Activated CD4-positive, alpha-beta T cell treated with anti-CD3 and anti-CD28 coated beads, Interleukin-2, amount 10 ng/mL, durations not matched to agents 7 days and 5 days (primary cell): ENCODE measurements around the gene RABGGTA. TPM values are rescaled to one million over a fixed set of nuclear protein-coding genes. Genes with fewer than 3 reads are reported as not detected.

ENCODE experiments used
- CTCF ChIA-PET: fragments of 350-600 bp; sonication (Branson Sonifier 250); formaldehyde crosslinking; loops from one replicate; lab custom pipeline; 2021; ENCODE audit warnings: antibody characterized with exemption; lab: Charles Lee
- POLR2A ChIA-PET: fragments of 350-600 bp; sonication (Branson Sonifier 250); formaldehyde crosslinking; loops from one replicate; lab custom pipeline; 2021; ENCODE audit warnings: antibody characterized with exemption; lab: Charles Lee
- DNase-seq: peaks from one replicate; pipeline ENCODE4 v3.0.0-alpha.2; 2020
- H3K27ac Mint-ChIP-seq: one replicate; pipeline ENCODE4 v1.8.0; 2021; ENCODE audit warnings: mild to moderate bottlenecking, moderate library complexity, mixed read lengths
- H3K27me3 Mint-ChIP-seq: one replicate; pipeline ENCODE4 v1.8.0; 2021; ENCODE audit warnings: mixed read lengths
- H3K36me3 Mint-ChIP-seq: one replicate; pipeline ENCODE4 v1.8.0; 2021; ENCODE audit warnings: low read depth, mixed read lengths
- H3K4me1 Mint-ChIP-seq: one replicate; pipeline ENCODE4 v1.8.0; 2021; ENCODE audit warnings: mixed read lengths
- H3K4me3 Mint-ChIP-seq: one replicate; pipeline ENCODE4 v1.8.0; 2021; ENCODE audit warnings: mild to moderate bottlenecking, moderate library complexity, mixed read lengths
- H3K9me3 Mint-ChIP-seq: one replicate; pipeline ENCODE4 v1.8.0; 2021; ENCODE audit warnings: mixed read lengths
- total RNA-seq, 2 experiments: library from RNA; stranded (reverse); gene quantifications; one replicate each; pipeline ENCODE4 v1.2.3, GENCODE V29; 2021

Gene RABGGTA
- total RNA-seq, 2 experiments from 2014 or later = 54.8 to 55.0 TPM

GRCh38 chr14:24310646-24311604 is 39.5 kb upstream of the RABGGTA start, which contains the start of gene LTB4R:
Gene LTB4R, plus strand, starts transcription at chr14:24311502. Its CDS starts 4,150 bp downstream, at chr14:24315652.
- DNase-seq = peak; percentile 62
- POLR2A ChIA-PET = interaction anchor here (0.7 to 1.4 kb wide), 2 partner anchors 11 to 69 kb away, joined by 3 to 4 read pairs; partner anchors contain the start of genes NOP9 and TINF2
- Mint-ChIP-seq H3K36me3 (peaks cover 60% of the 10 kb centered on the region), H3K4me3 (peak within 1 kb of the TSS; percentile 77), H3K4me1 (peaks cover 81% of the 10 kb centered on the region), H3K27me3 (no peaks in the 10 kb centered on the region), H3K9me3 (no peaks in the 10 kb centered on the region), H3K27ac (peak within 1 kb of the TSS; percentile 87)
- CTCF ChIA-PET = interaction anchor here (0.6 to 9.6 kb wide), 17 partner anchors 11 to 128 kb away, joined by 3 to 136 read pairs (median 5); partner anchors contain the start of genes CHMP4A, DHRS1, MDP1 and NOP9

- no peaks in the 10 kb centered on the region for H3K27me3 Mint-ChIP-seq
- H3K27ac Mint-ChIP-seq = peak overlapping the region; percentile 73
- peaks cover 75% of the 10 kb centered on the region for H3K4me1 Mint-ChIP-seq
- H3K36me3 Mint-ChIP-seq = peaks cover 63% of the 10 kb centered on the region
- ChIA-PET POLR2A (interaction anchor here (0.7 kb wide), 1 partner anchor 10 kb away, joined by 4 read pairs; the partner anchor contains the start of gene NOP9), CTCF (interaction anchor here (0.7 to 9.6 kb wide), 14 partner anchors 8 to 127 kb away, joined by 3 to 136 read pairs (median 6); partner anchors contain the start of genes CHMP4A, DHRS1, NOP9 and TINF2)
- no peak for DNase-seq
- H3K9me3 Mint-ChIP-seq = no peaks in the 10 kb centered on the region
- peak overlapping the region; percentile 77 for H3K4me3 Mint-ChIP-seq
Observed at GRCh38 chr14:24310265-24310645, 38.9 kb upstream of the RABGGTA start.

GRCh38 chr14:24309538-24310264 is 38.3 kb upstream of the RABGGTA start, which contains the start of gene LTB4R2:
Gene LTB4R2, plus strand, starts transcription at chr14:24310140. Its CDS starts 525 bp downstream, at chr14:24310665.
- peak within 1 kb of the TSS; percentile 77 for H3K4me3 Mint-ChIP-seq
- ChIA-PET CTCF (interaction anchor here (0.7 to 9.6 kb wide), 20 partner anchors 9 to 149 kb away, joined by 3 to 136 read pairs (median 6); partner anchors contain the start of genes CHMP4A, DHRS1, IRF9 and MDP1), POLR2A (interaction anchor here (0.7 kb wide), 1 partner anchor 9 kb away, joined by 4 read pairs; the partner anchor contains the start of gene NOP9)
- H3K27me3 Mint-ChIP-seq = no peaks in the 10 kb centered on the region
- no peaks in the 10 kb centered on the region for H3K9me3 Mint-ChIP-seq
- H3K27ac Mint-ChIP-seq = peak within 1 kb of the TSS; percentile 87
- peaks cover 66% of the 10 kb centered on the region for H3K36me3 Mint-ChIP-seq
- peaks cover 70% of the 10 kb centered on the region for H3K4me1 Mint-ChIP-seq
- DNase-seq = no peak

DNA sequence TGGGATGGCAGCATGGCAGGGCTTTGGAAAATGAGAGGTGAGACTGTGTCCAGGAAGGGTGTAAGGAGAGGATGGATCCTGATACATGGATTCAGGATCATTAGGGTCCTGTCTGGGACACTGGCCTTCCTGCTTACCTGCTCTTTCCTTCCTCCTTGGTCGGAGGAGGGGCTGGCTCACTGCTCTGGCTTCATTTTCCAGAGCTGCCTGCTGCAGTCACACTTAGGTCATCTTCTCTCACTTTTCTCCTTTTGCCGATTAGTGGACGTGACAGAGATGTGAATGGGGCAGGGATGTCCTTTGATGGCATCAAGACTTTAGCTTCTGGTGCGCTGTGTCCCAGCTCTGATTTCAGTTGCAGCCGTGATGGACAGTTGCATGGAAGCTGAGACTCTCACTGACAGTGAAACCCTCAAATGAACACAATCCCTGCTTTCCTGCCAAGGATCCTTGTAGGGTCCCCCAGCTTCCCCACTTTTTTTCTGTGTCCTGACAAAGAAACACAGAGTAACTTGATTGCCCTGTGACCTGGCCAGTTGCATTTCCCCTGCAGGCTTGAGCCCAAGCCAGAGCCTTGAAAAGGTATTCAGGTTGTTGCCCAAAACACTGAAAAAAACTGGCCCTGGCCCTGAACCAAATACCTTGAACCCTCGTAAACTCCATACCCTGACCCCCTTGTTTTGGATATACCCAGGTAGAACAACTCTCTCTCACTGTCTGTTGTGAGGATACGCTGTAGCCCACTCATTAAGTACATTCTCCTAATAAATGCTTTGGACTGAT is 37.1 kb upstream of the RABGGTA start:
- POLR2A ChIA-PET = interaction anchor here (1.3 kb wide), 1 partner anchor 113 kb away, joined by 3 read pairs; the partner anchor contains the start of gene TM9SF1
- no peaks in the 10 kb centered on the region for H3K27me3 Mint-ChIP-seq
- H3K27ac Mint-ChIP-seq = no peak overlapping the region
- no peak for DNase-seq
- H3K36me3 Mint-ChIP-seq = peaks cover 68% of the 10 kb centered on the region
- CTCF ChIA-PET = interaction anchor here (0.8 to 9.6 kb wide), 28 partner anchors 8 to 165 kb away, joined by 3 to 136 read pairs (median 6); partner anchors contain the start of genes CHMP4A, DHRS1, IRF9 and MDP1
- H3K4me3 Mint-ChIP-seq = no peak overlapping the region
- peaks cover 58% of the 10 kb centered on the region for H3K4me1 Mint-ChIP-seq
- no peaks in the 10 kb centered on the region for H3K9me3 Mint-ChIP-seq

DNA sequence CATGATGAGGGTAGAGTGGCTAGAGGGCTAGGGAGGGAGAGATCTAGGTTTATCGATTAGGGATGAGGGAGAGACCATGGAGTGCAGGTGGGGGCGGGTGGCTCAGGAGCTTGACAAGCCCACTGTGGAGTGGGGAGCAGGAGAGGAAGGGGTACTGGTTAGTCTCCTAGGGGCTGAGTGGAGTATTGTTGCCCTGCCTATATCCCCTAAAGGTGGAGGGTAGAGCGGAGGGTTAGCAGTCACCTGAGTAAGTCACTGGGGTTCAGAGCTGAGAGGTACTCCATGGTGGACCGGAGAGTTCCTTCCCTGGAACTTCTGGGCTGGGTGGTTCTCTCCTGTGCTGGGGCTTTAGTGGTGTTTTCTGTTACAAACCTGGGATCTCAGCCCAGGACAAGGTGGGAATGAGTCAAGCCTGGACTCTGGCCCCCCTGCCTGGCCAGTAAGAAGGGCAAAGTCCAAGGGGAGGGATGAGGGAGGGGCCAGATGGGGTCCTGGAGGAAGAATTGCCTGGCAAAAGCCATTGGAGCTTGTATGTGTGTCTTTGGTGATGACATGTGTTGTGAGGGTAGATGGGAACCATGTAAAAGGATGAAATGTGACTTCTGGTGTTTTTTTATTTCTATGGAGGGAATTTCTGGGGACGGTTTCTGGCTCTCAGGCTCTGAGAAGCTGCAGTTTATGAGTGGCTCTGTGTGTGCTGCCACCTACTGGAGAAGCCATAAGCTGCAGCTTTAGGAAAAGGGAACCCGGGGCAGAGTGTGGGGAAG is 36.4 kb upstream of the RABGGTA start, which contains the start of gene CIDEB:
TSS of gene CIDEB (minus strand) at position 403 of the 767 bp plus-strand sequence. CDS start at position 284, 119 bp downstream.
- Mint-ChIP-seq H3K27me3 (no peaks in the 10 kb centered on the region), H3K36me3 (peaks cover 71% of the 10 kb centered on the region), H3K9me3 (no peaks in the 10 kb centered on the region), H3K4me1 (peaks cover 50% of the 10 kb centered on the region), H3K27ac (peak within 1 kb of the TSS; percentile 48), H3K4me3 (no peak within 1 kb of the TSS)
- DNase-seq = peak; percentile 71
- ChIA-PET POLR2A (interaction anchor here (0.5 to 1.3 kb wide), 2 partner anchors 60 to 112 kb away, joined by 3 read pairs; partner anchors contain the start of gene TM9SF1), CTCF (interaction anchor here (0.8 to 9.6 kb wide), 29 partner anchors 8 to 164 kb away, joined by 3 to 136 read pairs (median 6); partner anchors contain the start of genes CHMP4A, DHRS1, IRF9 and MDP1)

DNA sequence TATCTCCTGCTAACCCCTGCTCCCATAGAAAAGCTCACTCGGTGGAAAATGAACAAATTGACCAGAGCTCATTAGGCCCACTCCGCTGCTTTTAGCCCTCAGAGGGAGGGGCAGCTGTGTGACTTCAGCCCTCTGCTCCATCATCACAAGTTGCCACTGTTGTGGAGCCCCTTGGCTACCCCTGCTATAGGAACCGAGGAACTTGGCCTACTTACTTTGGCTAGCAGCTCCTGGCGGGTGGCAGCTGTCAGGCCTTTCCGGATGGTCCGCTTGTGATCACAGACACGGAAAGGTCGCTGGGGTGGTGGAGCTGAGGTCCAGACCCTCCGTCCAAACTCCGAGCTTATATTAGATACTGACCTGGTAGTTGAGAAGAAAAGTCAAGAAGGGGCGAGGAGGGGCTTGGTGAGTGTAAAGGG is 35.8 kb upstream of the RABGGTA start:
- Mint-ChIP-seq H3K9me3 (no peaks in the 10 kb centered on the region), H3K4me1 (peaks cover 46% of the 10 kb centered on the region), H3K27me3 (no peaks in the 10 kb centered on the region), H3K4me3 (no peak overlapping the region), H3K27ac (no peak overlapping the region), H3K36me3 (peaks cover 73% of the 10 kb centered on the region)
- POLR2A ChIA-PET = interaction anchor here (1.3 kb wide), 1 partner anchor 112 kb away, joined by 3 read pairs; the partner anchor contains the start of gene TM9SF1
- CTCF ChIA-PET = interaction anchor here (0.5 to 9.6 kb wide), 18 partner anchors 7 to 185 kb away, joined by 3 to 136 read pairs (median 12); partner anchors contain the start of genes DHRS1, IRF9, MDP1 and NOP9
- DNase-seq = no peak

- ChIA-PET CTCF (interaction anchor here (1.3 to 8.7 kb wide), 4 partner anchors 7 to 62 kb away, joined by 3 to 111 read pairs (median 40); partner anchors contain the start of genes CIDEB, LTB4R, LTB4R2 and TINF2), POLR2A (interaction anchor here (0.5 kb wide), 1 partner anchor 73 kb away, joined by 6 read pairs; no protein-coding TSS in a partner anchor)
- Mint-ChIP-seq H3K27ac (no peak overlapping the region), H3K9me3 (no peaks in the 10 kb centered on the region), H3K4me1 (peaks cover 43% of the 10 kb centered on the region), H3K36me3 (peaks cover 75% of the 10 kb centered on the region), H3K27me3 (no peaks in the 10 kb centered on the region), H3K4me3 (no peak overlapping the region)
- no peak for DNase-seq
Observed at GRCh38 chr14:24304019-24304387, 32.6 kb upstream of the RABGGTA start.

DNA sequence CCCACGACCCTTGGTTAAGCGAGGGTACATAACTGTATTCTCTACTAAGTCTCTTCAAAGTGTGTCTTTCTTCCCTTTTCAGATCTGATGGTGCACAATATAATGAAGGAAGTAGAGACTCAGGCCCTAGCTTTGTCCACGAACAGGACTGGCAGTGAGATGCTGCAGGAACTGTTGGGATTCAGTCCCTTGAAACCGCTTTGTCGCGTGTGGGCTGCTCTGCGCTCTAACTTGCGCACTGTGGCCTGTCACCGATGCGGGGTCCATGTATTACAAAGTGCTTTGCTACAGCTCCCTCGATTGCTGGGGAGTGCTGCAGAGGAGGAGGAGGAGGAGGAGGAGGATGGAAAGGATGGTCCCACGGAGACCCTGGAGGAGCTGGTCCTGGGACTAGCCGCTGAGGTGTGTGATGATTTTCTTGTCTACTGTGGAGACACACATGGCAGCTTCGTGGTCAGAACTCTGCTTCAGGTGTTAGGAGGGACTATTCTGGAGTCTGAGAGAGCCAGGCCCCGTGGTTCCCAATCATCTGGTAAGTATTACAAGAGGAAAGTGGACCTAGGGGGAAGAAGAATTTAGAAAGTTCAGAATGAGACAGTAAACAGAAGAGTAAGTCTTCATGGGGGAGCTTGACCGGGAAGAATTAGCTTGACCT is 29.1 kb upstream of the RABGGTA start:
- POLR2A ChIA-PET = interaction anchor here (1.3 to 1.6 kb wide), 2 partner anchors 10 to 59 kb away, joined by 4 to 5 read pairs; partner anchors contain the start of gene TINF2
- Mint-ChIP-seq H3K36me3 (peaks cover 54% of the 10 kb centered on the region), H3K4me1 (peaks cover 53% of the 10 kb centered on the region)

GRCh38 chr14:24299255-24300191 is 28.1 kb upstream of the RABGGTA start, which contains the start of the genes DHRS1 and NOP9:
Gene DHRS1, minus strand, starts transcription at chr14:24299780. Its CDS starts 674 bp downstream, at chr14:24299106.
Gene NOP9, plus strand, starts transcription at chr14:24299850. Its CDS starts 105 bp downstream, at chr14:24299955.
- Mint-ChIP-seq H3K36me3 (peaks cover 45% of the 10 kb centered on the region), H3K4me1 (peaks cover 53% of the 10 kb centered on the region), H3K27me3 (no peaks in the 10 kb centered on the region), H3K4me3 (peak within 1 kb of the TSS; percentile 89), H3K9me3 (no peaks in the 10 kb centered on the region), H3K27ac (peak within 1 kb of the TSS; percentile 93)
- peak; percentile 92 for DNase-seq
- POLR2A ChIA-PET = interaction anchor here (1.3 to 1.6 kb wide), 2 partner anchors 11 to 58 kb away, joined by 4 to 5 read pairs; partner anchors contain the start of gene TINF2
- CTCF ChIA-PET = interaction anchor here (0.6 to 8.7 kb wide), 14 partner anchors 9 to 137 kb away, joined by 3 to 111 read pairs (median 4); partner anchors contain the start of genes CIDEB, KHNYN, LTB4R and LTB4R2

More for the DNA sequence above, 29.1 kb upstream of the RABGGTA start:
- Mint-ChIP-seq H3K27ac (peak overlapping the region; percentile 93), H3K9me3 (no peaks in the 10 kb centered on the region), H3K4me3 (peak overlapping the region; percentile 89), H3K27me3 (no peaks in the 10 kb centered on the region)
- no peak for DNase-seq
- CTCF ChIA-PET = interaction anchor here (0.8 to 8.7 kb wide), 11 partner anchors 10 to 136 kb away, joined by 3 to 111 read pairs (median 4); partner anchors contain the start of genes CIDEB, LTB4R, LTB4R2 and RABGGTA
